Astrocyte (in vitro differentiated cells and primary cell): ENCODE data around the gene MS4A1. TPM values are rescaled to one million over a fixed set of nuclear protein-coding genes. Genes with fewer than 3 reads are reported as not detected.
"Not testable (repeated sequence)": the region's sequence is repeated elsewhere in the genome, so short reads cannot be mapped to it uniquely, and the experiment has no call there.

Source experiments
- DNase-seq: peaks from one replicate; pipeline ENCODE4 v3.0.0-alpha.2; 2010; ENCODE audit warnings: low read depth
- FAIRE-seq: peaks from 2 replicates; lab custom pipeline; 2011; peaks lifted over from hg19 to GRCh38; lab: Jason Lieb, UNC
- H2AFZ ChIP-seq: 2 replicates; pipeline ENCODE4 v1.6.0; 2012; ENCODE audit warnings: low read depth, low read length, inconsistent platforms
- H3K27ac ChIP-seq: 2 replicates; pipeline ENCODE4 v1.5.1; 2011; ENCODE audit warnings: low read depth, low read length, inconsistent platforms
- H3K27me3 ChIP-seq: 2 replicates; pipeline ENCODE4 v1.6.0; 2011; ENCODE audit warnings: low read length, inconsistent platforms; ENCODE audit not compliant: insufficient read depth
- H3K36me3 ChIP-seq: 2 replicates; pipeline ENCODE4 v1.5.1; 2011; ENCODE audit warnings: low read length, inconsistent platforms; ENCODE audit not compliant: insufficient read depth
- H3K4me1 ChIP-seq: 2 replicates; pipeline ENCODE4 v1.5.1; 2011; ENCODE audit warnings: low read length, inconsistent platforms; ENCODE audit not compliant: insufficient read depth
- H3K4me2 ChIP-seq: 2 replicates; pipeline ENCODE4 v1.6.0; 2012; ENCODE audit warnings: low read length, inconsistent platforms
- H3K4me3 ChIP-seq: 2 replicates; pipeline ENCODE4 v1.5.1; 2011; ENCODE audit warnings: low read depth, mild to moderate bottlenecking, low read length, inconsistent platforms; ENCODE audit not compliant: insufficient read depth
- H3K79me2 ChIP-seq: 2 replicates; pipeline ENCODE4 v1.6.0; 2012; ENCODE audit warnings: mild to moderate bottlenecking, low read length, inconsistent platforms; ENCODE audit not compliant: insufficient read depth
- H3K9ac ChIP-seq: 2 replicates; pipeline ENCODE4 v1.6.0; 2012; ENCODE audit warnings: mild to moderate bottlenecking, low read length, inconsistent platforms
- H3K9me3 ChIP-seq: 2 replicates; pipeline ENCODE4 v1.5.1; 2012; ENCODE audit warnings: low read depth, mild to moderate bottlenecking, low read length, inconsistent platforms; ENCODE audit not compliant: insufficient read depth
- H4K20me1 ChIP-seq: 2 replicates; pipeline ENCODE4 v1.6.0; 2012; ENCODE audit warnings: low read length, inconsistent platforms; ENCODE audit not compliant: insufficient read depth
- H3K27ac Mint-ChIP-seq: one replicate; pipeline ENCODE4 v1.8.0; 2021; ENCODE audit warnings: mild to moderate bottlenecking, mixed read lengths; ENCODE audit not compliant: unreplicated experiment
- H3K27me3 Mint-ChIP-seq: one replicate; pipeline ENCODE4 v1.8.0; 2021; ENCODE audit warnings: low read depth, mixed read lengths; ENCODE audit not compliant: unreplicated experiment
- H3K36me3 Mint-ChIP-seq: one replicate; pipeline ENCODE4 v1.8.0; 2021; ENCODE audit warnings: low read depth, mixed read lengths; ENCODE audit not compliant: unreplicated experiment
- H3K4me1 Mint-ChIP-seq: one replicate; pipeline ENCODE4 v1.8.0; 2021; ENCODE audit warnings: low read depth, mixed read lengths; ENCODE audit not compliant: unreplicated experiment
- H3K4me3 Mint-ChIP-seq: one replicate; pipeline ENCODE4 v1.8.0; 2021; ENCODE audit warnings: mild to moderate bottlenecking, moderate library complexity, mixed read lengths; ENCODE audit not compliant: unreplicated experiment
- H3K9me3 Mint-ChIP-seq: one replicate; pipeline ENCODE4 v1.8.0; 2021; ENCODE audit warnings: mild to moderate bottlenecking, mixed read lengths; ENCODE audit not compliant: unreplicated experiment
- CTCF ChIP-seq: IDR thresholded peaks from 2 replicates; pipeline ENCODE4 v1.5.1; 2011; ENCODE audit warnings: low read depth, mild to moderate bottlenecking, inconsistent platforms, low read length, moderate library complexity; ENCODE audit not compliant: insufficient read depth
- EZH2 ChIP-seq: IDR thresholded peaks from 2 replicates; pipeline ENCODE4 v1.6.1; 2012; ENCODE audit warnings: mild to moderate bottlenecking, low read length, inconsistent platforms; ENCODE audit not compliant: insufficient read depth
- total RNA-seq: library from RNA; stranded (reverse); gene quantifications from 2 replicates; pipeline ENCODE4 v1.2.1, GENCODE V29; 2021

The MS4A1 gene
- total RNA-seq, 1 donor from 2014 or later: not detected

DNA sequence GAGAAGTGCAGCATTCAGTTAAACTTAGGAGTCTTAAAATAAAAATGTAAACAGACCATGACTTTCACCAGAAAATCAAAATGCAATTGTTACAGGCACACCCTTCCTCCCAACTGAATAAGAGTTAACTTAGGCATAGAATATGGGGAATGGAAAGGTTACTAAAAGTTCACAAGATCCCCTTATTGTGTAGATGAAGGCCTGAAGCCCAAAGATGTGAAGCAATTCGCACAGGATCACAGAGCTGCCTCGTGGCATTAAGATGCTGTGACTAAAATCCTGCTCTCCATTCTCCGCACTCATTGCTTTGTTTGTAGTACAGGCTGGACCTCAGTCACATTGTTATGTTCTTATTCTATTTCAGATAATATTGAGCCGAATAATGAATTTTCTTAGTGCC is 22.2 kb upstream of the MS4A1 start:
- Histone ChIP-seq H3K4me3 (no peak overlapping the region), H3K27me3 (no peaks in the 10 kb centered on the region), H3K4me1 (no peaks in the 10 kb centered on the region), H3K79me2 (no peaks in the 10 kb centered on the region), H3K9me3 (peaks cover 4% of the 10 kb centered on the region), H4K20me1 (no peaks in the 10 kb centered on the region), H2AFZ (no peak overlapping the region), H3K4me2 (no peak overlapping the region), H3K36me3 (no peaks in the 10 kb centered on the region), H3K9ac (no peak overlapping the region), H3K27ac (no peak overlapping the region)
- Mint-ChIP-seq H3K27ac (no peak overlapping the region), H3K4me1 (peaks cover 4% of the 10 kb centered on the region), H3K4me3 (no peak overlapping the region), H3K9me3 (no peaks in the 10 kb centered on the region), H3K36me3 (no peaks in the 10 kb centered on the region), H3K27me3 (no peaks in the 10 kb centered on the region)
- TF ChIP-seq EZH2 (no peak), CTCF (no peak)
- DNase-seq (no peak), FAIRE-seq (no peak)

GRCh38 chr11:60447070-60447469 is 8.6 kb upstream of the MS4A1 start:
- Mint-ChIP-seq H3K4me1 (no peaks in the 10 kb centered on the region), H3K36me3 (no peaks in the 10 kb centered on the region), H3K27me3 (no peaks in the 10 kb centered on the region), H3K27ac (no peak overlapping the region), H3K9me3 (no peaks in the 10 kb centered on the region), H3K4me3 (no peak overlapping the region)
- Histone ChIP-seq H3K9me3 (no peaks in the 10 kb centered on the region), H3K36me3 (no peaks in the 10 kb centered on the region), H3K9ac (no peak overlapping the region), H4K20me1 (no peaks in the 10 kb centered on the region), H3K27ac (no peak overlapping the region), H3K4me1 (no peaks in the 10 kb centered on the region), H2AFZ (no peak overlapping the region), H3K79me2 (no peaks in the 10 kb centered on the region), H3K4me2 (no peak overlapping the region), H3K27me3 (no peaks in the 10 kb centered on the region), H3K4me3 (no peak overlapping the region)
- FAIRE-seq (no peak), DNase-seq (no peak)
- no peak for TF ChIP-seq CTCF
- TF ChIP-seq EZH2: no peak

GRCh38 chr11:60447846-60448245 is 7.8 kb upstream of the MS4A1 start:
- Histone ChIP-seq H3K4me3 (no peak overlapping the region), H3K79me2 (no peaks in the 10 kb centered on the region), H4K20me1 (no peaks in the 10 kb centered on the region), H3K27me3 (no peaks in the 10 kb centered on the region), H3K9me3 (no peaks in the 10 kb centered on the region), H3K4me2 (no peak overlapping the region), H3K27ac (no peak overlapping the region), H3K4me1 (no peaks in the 10 kb centered on the region), H3K36me3 (no peaks in the 10 kb centered on the region), H2AFZ (no peak overlapping the region), H3K9ac (no peak overlapping the region)
- Mint-ChIP-seq H3K27me3 (no peaks in the 10 kb centered on the region), H3K36me3 (no peaks in the 10 kb centered on the region), H3K9me3 (no peaks in the 10 kb centered on the region), H3K27ac (no peak overlapping the region), H3K4me3 (no peak overlapping the region), H3K4me1 (no peaks in the 10 kb centered on the region)
- TF ChIP-seq EZH2 (no peak), CTCF (no peak)
- DNase-seq (no peak), FAIRE-seq (no peak)

- H3K9me3 ChIP-seq, H3K27ac Mint-ChIP-seq, H3K9ac ChIP-seq, H4K20me1 ChIP-seq, H3K27me3 Mint-ChIP-seq, H3K9me3 Mint-ChIP-seq, H3K4me1 ChIP-seq, H3K36me3 ChIP-seq, H3K4me1 Mint-ChIP-seq, H3K27me3 ChIP-seq, H3K4me3 Mint-ChIP-seq, H3K36me3 Mint-ChIP-seq, H3K27ac ChIP-seq, H3K4me3 ChIP-seq, FAIRE-seq, DNase-seq, H3K79me2 ChIP-seq, H2AFZ ChIP-seq, H3K4me2 ChIP-seq: not testable (repeated sequence)
Observed at GRCh38 chr11:60451185-60451584, 4.5 kb upstream of the MS4A1 start.
